ENCODE results near the gene CES2.

DNA sequence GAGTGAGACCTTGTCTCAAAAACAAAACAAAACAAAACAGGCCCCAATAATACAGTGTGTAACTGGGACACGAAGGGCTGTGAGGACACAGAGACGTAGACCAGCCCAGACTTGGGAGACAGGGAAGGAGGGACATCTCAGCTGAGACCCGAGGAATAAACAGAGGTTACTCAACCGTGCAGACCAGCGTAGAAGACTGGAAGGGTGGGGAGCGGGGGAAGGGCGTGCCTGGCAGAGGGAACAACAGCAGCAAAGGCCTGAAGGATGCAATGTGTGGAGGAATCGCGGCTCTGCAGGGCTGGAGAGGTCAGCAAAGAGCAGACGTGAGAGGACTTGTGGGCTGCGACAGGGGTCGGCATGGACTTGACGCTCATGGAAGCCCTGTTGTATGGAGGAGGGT lies 41.4 kb downstream of the CES2 start:
- TF ChIP-seq, protein P1, sequence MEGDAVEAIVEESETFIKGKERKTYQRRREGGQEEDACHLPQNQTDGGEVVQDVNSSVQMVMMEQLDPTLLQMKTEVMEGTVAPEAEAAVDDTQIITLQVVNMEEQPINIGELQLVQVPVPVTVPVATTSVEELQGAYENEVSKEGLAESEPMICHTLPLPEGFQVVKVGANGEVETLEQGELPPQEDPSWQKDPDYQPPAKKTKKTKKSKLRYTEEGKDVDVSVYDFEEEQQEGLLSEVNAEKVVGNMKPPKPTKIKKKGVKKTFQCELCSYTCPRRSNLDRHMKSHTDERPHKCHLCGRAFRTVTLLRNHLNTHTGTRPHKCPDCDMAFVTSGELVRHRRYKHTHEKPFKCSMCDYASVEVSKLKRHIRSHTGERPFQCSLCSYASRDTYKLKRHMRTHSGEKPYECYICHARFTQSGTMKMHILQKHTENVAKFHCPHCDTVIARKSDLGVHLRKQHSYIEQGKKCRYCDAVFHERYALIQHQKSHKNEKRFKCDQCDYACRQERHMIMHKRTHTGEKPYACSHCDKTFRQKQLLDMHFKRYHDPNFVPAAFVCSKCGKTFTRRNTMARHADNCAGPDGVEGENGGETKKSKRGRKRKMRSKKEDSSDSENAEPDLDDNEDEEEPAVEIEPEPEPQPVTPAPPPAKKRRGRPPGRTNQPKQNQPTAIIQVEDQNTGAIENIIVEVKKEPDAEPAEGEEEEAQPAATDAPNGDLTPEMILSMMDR (IDR thresholded peaks at IDR 0.05), result no peak
- TF ChIP-seq YY1 (IDR thresholded peaks at IDR 0.05; ENCODE audit: low read depth) (no peak), NFIC (IDR thresholded peaks at IDR 0.05; ENCODE audit: borderline replicate concordance) (no peak), GABPA (IDR thresholded peaks at IDR 0.05; ENCODE audit: low read depth) (no peak)
- TF ChIP-seq, protein P2, sequence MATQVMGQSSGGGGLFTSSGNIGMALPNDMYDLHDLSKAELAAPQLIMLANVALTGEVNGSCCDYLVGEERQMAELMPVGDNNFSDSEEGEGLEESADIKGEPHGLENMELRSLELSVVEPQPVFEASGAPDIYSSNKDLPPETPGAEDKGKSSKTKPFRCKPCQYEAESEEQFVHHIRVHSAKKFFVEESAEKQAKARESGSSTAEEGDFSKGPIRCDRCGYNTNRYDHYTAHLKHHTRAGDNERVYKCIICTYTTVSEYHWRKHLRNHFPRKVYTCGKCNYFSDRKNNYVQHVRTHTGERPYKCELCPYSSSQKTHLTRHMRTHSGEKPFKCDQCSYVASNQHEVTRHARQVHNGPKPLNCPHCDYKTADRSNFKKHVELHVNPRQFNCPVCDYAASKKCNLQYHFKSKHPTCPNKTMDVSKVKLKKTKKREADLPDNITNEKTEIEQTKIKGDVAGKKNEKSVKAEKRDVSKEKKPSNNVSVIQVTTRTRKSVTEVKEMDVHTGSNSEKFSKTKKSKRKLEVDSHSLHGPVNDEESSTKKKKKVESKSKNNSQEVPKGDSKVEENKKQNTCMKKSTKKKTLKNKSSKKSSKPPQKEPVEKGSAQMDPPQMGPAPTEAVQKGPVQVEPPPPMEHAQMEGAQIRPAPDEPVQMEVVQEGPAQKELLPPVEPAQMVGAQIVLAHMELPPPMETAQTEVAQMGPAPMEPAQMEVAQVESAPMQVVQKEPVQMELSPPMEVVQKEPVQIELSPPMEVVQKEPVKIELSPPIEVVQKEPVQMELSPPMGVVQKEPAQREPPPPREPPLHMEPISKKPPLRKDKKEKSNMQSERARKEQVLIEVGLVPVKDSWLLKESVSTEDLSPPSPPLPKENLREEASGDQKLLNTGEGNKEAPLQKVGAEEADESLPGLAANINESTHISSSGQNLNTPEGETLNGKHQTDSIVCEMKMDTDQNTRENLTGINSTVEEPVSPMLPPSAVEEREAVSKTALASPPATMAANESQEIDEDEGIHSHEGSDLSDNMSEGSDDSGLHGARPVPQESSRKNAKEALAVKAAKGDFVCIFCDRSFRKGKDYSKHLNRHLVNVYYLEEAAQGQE (IDR thresholded peaks at IDR 0.05; ENCODE audit: low read depth, low read length), result no peak

Data from SK-N-SH (cell line).